Neural crest cell (in vitro differentiated cells): ENCODE measurements around the gene RECQL5. TPM values are rescaled to one million over a fixed set of nuclear protein-coding genes. Genes with fewer than 3 reads are reported as not detected.
"Not testable (repeated sequence)": the region's sequence is repeated elsewhere in the genome, so short reads cannot be mapped to it uniquely, and the experiment has no call there.

Experiments used
- DNase-seq: peaks from one replicate; pipeline ENCODE4 v3.0.0; 2021; ENCODE audit warnings: low read depth, mixed read lengths, low spot score
- H3K27ac Mint-ChIP-seq: one replicate; pipeline ENCODE4 v1.8.0; 2021; ENCODE audit warnings: mild to moderate bottlenecking, mixed read lengths; ENCODE audit not compliant: unreplicated experiment
- H3K27me3 Mint-ChIP-seq: 2 replicates; pipeline ENCODE4 v1.8.0; 2021; ENCODE audit warnings: low read depth, mild to moderate bottlenecking, mixed read lengths
- H3K36me3 Mint-ChIP-seq: 2 replicates; pipeline ENCODE4 v1.8.0; 2021; ENCODE audit warnings: low read depth, mild to moderate bottlenecking, mixed read lengths
- H3K4me1 Mint-ChIP-seq: 2 replicates; pipeline ENCODE4 v1.8.0; 2021; ENCODE audit warnings: mixed read lengths
- H3K4me3 Mint-ChIP-seq: one replicate; pipeline ENCODE4 v1.8.0; 2021; ENCODE audit warnings: mild to moderate bottlenecking, mixed read lengths
- H3K9me3 Mint-ChIP-seq: 2 replicates; pipeline ENCODE4 v1.8.0; 2021; ENCODE audit warnings: mixed read lengths
- total RNA-seq: library from RNA; stranded (reverse); gene quantifications from 2 replicates; pipeline ENCODE4 v1.2.1, GENCODE V29; 2021
- TF ChIP-seq, protein P1 (sequence below): fragments of 200-600 bp; sonication (generic); conservative IDR thresholded peaks from 2 replicates; pipeline ENCODE4 v1.5.0; 2021; ENCODE audit warnings: antibody characterized with exemption, mild to moderate bottlenecking

The RECQL5 gene
- total RNA-seq, 1 donor from 2014 or later = 47.3 TPM

DNA sequence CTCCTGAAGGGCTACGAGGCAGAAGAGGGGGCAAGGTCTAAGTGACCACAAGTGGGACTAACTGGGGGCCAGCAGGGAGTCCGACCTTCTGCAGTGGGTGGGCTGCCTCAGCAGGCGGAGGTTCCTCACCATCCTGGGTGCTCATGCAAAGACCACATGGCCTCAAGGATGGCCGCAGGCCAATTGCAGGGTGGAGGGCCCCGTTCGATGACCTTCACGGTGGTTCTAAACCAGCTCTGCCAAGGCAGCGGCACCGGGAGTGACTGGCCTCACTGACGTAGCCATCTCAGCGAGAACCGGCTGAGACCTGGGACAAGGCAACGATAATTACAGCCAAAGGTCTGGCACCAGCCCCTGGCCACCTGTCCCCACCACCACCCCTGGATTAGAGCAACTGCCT lies 28.1 kb downstream of the RECQL5 start:
- Mint-ChIP-seq H3K4me1 (peaks cover 11% of the 10 kb centered on the region), H3K9me3 (no peaks in the 10 kb centered on the region), H3K27ac (no peak overlapping the region), H3K27me3 (no peaks in the 10 kb centered on the region), H3K36me3 (no peaks in the 10 kb centered on the region), H3K4me3 (no peak overlapping the region)
- TF ChIP-seq, protein P1, sequence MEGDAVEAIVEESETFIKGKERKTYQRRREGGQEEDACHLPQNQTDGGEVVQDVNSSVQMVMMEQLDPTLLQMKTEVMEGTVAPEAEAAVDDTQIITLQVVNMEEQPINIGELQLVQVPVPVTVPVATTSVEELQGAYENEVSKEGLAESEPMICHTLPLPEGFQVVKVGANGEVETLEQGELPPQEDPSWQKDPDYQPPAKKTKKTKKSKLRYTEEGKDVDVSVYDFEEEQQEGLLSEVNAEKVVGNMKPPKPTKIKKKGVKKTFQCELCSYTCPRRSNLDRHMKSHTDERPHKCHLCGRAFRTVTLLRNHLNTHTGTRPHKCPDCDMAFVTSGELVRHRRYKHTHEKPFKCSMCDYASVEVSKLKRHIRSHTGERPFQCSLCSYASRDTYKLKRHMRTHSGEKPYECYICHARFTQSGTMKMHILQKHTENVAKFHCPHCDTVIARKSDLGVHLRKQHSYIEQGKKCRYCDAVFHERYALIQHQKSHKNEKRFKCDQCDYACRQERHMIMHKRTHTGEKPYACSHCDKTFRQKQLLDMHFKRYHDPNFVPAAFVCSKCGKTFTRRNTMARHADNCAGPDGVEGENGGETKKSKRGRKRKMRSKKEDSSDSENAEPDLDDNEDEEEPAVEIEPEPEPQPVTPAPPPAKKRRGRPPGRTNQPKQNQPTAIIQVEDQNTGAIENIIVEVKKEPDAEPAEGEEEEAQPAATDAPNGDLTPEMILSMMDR = no peak
- DNase-seq = no peak

DNA sequence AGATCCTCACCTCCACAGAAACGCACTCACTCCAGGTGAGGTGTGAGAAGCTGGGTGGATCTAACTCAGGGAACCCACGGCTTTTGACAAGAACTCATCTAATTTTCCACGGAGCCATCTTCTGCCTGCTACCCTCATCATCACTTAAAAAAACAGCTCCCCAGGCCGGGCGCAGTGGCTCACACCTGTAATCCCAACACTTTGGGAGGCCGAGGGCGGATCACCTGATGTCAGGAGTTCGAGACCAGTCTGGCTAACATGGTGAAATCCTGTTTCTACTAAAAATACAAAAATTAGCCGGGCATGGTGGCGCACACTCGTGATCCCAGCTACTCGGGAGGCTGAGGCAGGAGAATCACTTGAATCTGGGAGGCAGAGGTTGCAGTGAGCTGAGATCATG lies 28.9 kb downstream of the RECQL5 start:
- not testable (repeated sequence) for H3K27me3 Mint-ChIP-seq, H3K27ac Mint-ChIP-seq, H3K9me3 Mint-ChIP-seq, H3K4me3 Mint-ChIP-seq, H3K36me3 Mint-ChIP-seq, DNase-seq
- peaks cover 19% of the 10 kb centered on the region for H3K4me1 Mint-ChIP-seq

DNA sequence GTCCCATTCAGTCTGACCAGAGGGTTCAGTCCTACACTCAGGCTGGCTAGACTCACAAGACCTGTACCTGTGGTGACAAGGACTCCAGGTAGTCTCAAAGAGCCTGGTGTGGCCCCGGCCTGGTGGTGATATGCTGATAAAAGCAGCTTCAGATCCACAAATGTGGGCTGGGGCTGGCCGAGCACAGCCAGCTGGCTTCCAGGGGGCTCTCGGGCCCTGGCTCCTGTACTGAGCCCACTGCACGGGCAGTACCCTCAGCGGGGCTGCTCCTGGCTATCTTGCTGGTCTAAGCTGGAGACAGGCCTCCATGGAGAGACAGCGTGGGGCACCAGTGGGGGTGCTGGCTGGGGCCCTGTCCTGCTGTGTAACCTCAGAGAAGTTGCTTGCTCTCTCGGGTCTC lies 29.4 kb downstream of the RECQL5 start:
- H3K4me1 Mint-ChIP-seq = peaks cover 23% of the 10 kb centered on the region
- no peak overlapping the region for H3K4me3 Mint-ChIP-seq
- TF ChIP-seq, protein P1 = no peak
- H3K36me3 Mint-ChIP-seq = no peaks in the 10 kb centered on the region
- no peak for DNase-seq
- no peaks in the 10 kb centered on the region for H3K9me3 Mint-ChIP-seq
- peak overlapping the region; percentile 62 for H3K27ac Mint-ChIP-seq
- no peaks in the 10 kb centered on the region for H3K27me3 Mint-ChIP-seq

DNA sequence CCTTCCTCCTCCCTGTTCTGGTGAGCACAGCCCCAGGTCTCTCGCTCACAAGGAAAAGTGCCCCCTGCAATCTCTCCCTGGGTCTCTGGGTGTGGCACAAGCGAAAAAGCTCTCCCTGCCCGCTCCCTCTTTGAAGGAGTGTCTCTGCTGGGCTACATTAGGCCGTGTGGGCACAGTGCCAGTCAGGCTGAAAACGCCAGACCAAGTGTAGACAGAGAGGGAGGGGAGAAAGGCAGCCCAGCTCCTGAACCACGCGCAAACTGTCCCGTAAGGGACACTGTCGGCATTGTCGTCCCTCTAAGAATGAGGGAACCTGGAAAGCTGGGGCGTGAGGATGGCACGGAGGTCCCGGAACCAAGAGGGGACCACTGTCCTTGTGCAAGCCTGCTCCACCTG lies 29.8 kb downstream of the RECQL5 start:
- TF ChIP-seq, protein P1 = no peak
- Mint-ChIP-seq H3K36me3 (no peaks in the 10 kb centered on the region), H3K9me3 (no peaks in the 10 kb centered on the region), H3K27me3 (no peaks in the 10 kb centered on the region), H3K4me1 (peaks cover 26% of the 10 kb centered on the region), H3K4me3 (no peak overlapping the region), H3K27ac (peak overlapping the region; percentile 43)
- DNase-seq = no peak

DNA sequence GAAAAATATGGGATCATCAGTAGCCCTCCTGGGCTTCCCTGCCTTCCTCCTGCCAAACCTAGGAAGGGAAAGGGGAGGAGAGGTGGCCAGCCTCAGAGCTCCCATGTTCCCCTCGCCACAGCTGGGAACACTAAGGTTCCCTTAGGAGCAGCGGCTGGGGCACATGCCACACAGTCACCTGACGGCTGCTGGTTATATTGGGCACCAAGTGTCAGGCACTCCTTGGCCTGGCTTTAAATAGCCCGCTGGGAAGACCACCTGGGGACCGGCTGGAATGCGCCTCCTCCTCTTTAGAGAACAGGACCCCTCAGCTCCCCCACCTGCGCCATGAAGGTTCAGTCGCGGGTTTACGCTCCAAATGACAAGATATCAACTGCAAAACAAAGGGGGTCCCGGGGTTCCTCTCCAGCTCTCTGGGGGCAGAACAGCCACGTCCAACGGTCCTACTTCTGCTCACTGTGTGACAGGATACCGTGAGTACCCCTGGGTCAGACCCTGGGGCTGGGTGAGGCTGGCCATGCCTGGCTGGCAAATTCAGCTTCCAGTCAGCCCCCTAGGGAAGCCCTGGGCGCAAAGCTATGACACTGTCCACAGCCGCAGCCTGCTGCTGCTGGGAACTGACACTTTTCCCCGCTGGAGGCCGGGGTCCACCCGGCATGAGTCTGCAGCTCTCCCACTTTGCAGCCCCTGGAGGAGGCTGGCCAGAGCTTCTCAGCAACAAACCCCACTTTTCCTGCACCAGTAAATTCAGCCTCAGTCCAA lies 30.4 kb downstream of the RECQL5 start:
- peaks cover 26% of the 10 kb centered on the region for H3K4me1 Mint-ChIP-seq
- no peak overlapping the region for H3K27ac Mint-ChIP-seq
- H3K9me3 Mint-ChIP-seq = no peaks in the 10 kb centered on the region
- no peak overlapping the region for H3K4me3 Mint-ChIP-seq
- no peak for DNase-seq
- H3K27me3 Mint-ChIP-seq = no peaks in the 10 kb centered on the region
- TF ChIP-seq, protein P1 = no peak
- H3K36me3 Mint-ChIP-seq = no peaks in the 10 kb centered on the region

DNA sequence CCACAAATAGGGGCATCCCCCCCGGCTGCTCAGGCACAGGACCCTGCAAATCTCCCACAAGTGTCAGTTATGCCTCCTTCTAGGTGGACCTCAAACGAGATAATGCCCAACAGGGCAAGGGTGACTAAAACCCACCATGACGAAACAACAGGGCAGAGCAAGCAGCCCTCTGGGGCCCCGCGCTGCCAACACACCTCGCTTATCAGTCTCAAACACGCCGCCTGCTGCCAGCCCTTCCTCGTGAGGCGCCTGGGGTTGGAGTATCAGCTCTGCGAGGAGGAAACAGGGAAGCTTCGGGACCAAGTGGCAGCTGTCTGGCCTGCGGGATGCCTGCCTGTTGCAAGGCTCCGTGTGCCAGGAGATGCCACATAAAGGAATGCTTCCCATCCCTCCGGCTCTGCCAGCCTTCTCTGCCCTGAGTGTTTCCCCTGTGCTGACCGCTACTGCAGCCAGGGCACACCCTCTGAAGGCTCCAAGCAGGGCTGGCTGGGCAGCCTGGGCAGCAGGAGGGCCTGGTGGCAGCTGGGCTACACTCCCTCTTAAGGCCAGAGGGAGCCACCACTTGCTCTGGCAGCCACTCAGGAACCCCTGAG lies 31.2 kb downstream of the RECQL5 start:
- Mint-ChIP-seq H3K27ac (no peak overlapping the region), H3K9me3 (no peaks in the 10 kb centered on the region), H3K4me1 (peaks cover 26% of the 10 kb centered on the region), H3K4me3 (no peak overlapping the region), H3K36me3 (no peaks in the 10 kb centered on the region), H3K27me3 (no peaks in the 10 kb centered on the region)
- no peak for DNase-seq
- TF ChIP-seq, protein P1 = no peak
